ENCODE measurements around the gene IL1RAP.

IL1RAP gene

GRCh38 chr3:190543671-190544070 lies 29.8 kb downstream of the IL1RAP start:
- no peak for DNase-seq

GRCh38 chr3:190545191-190545590 lies 31.3 kb downstream of the IL1RAP start:
- DNase-seq, result peak; percentile 33

GRCh38 chr3:190546881-190547510 lies 33.1 kb downstream of the IL1RAP start:
- no peak for DNase-seq

DNA sequence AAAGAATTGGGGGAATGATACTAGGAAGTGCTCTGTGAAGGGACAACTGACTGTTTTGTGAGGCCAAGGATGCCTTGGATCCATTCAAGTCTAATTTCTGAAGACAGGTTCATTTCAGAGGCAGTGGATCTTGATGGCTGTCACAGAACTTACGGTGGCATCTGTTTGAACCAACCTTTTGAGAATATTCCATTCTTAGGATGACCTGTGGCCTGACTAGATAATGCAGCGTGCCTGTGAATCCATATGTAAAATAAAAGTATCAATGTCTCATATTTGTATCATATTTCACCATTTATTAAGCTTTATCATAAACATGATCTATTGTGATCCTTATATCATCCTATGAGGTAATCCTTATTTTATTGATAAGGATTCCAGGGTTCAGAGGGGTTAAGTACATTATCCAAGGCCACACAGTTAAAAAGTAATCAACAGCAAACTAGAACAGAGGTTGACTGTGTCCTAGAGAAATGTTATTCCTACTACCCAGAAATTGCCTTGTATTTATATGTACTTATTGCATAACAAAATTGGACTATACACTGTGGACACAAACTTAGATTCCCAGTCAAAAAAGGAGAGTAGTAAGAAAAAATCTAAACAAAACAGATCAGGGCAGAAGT lies 34.3 kb downstream of the IL1RAP start:
- DNase-seq, result no peak

- DNase-seq, result no peak
These were observed 38.1 kb downstream of the IL1RAP start for GRCh38 chr3:190552021-190552420.

DNA sequence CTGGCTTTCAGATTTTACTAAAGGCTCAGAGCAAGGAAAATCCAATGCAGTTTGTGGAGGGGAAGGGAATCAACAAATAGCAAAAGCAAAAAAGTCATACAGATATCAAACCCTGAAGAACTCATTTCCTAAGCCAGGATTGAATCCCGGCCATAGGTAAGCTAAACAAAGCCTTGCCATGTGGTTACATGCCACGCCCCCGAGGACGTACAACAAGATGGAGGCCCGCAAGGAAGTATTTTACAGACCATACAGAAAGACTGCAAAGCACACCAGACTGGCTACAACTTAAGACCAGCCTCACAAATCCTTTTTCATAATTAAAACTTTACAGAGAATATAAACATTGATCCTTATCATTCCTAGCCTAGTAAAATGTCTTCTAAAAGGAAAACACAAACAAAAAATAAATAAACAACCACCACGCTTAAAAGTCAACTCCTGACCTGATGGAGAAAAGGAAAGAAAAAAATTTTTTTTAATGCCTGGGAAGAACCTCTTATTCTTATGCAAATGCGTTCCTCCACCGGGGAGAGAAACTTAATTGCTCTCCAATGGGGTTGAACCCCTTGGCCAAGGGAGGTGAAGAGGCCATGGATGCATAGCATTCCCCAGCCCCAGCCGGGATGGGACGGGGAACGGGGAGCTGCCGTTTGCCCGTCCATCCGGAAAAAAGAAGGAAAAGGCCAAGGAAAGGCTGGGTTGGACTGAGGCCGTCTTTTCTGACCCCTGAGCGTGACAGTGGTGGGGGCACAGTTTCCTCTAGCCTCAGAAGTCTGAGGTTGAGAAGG lies 39.3 kb downstream of the IL1RAP start:
- no peak for DNase-seq

DNA sequence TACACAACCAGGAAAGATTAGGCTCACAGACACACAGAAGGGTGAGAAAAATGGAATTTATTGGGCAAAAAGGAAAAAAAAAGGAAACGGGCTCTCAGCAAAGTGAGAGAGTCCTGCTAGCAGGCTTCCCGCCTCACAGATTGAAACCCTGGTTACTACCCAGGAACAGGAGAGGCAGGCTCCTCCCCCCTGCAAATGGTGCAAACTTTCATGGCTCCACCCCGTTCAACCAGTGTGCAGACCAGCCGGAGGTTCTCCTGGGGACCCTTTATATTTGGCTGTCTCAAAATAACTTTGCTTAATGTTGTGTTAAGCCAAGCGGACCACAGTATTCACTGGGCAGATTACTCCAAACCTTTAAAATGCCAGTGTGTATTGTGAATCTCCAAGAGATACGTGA lies 40.3 kb downstream of the IL1RAP start:
- DNase-seq, result no peak

- no peak for DNase-seq
These were observed 42.5 kb downstream of the IL1RAP start for GRCh38 chr3:190556351-190556750.

DNA sequence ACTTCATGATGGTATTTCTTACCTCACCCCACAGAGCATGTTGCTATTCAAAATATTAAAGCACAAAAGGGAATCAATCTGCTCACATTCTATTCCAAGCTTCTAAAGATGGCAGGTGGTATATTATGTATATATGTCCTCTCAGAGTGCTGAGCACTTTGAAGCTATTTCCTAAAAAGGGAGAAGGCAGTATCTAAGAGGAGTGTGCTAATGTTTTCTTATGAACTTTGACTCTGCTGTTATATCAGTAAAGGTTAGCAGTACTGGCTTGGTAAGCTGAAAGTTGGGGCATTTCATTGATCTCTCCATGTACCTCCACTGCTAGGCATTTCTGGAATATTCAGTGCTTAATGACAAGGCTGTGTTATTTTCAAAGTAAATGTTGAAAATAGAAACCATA lies 43.4 kb downstream of the IL1RAP start:
- DNase-seq, result no peak

DNA sequence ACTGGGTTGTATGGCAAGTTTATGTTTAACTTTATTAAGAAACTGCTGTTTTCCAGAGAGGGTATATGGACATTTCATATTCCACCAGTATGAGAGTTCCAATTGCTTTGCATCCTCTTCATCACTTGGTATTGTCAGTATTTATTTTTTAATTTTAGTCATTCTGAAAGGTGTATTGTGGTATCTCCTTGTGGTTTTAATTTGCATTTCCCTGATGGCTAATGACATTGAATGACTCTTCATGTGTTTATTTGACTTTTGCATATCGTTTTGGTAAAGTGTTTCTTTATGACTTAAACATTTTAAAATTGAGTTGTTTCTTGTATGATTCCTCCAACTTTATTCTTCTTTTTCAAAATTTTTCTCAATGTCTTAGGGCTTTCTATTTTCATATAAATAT lies 44.4 kb downstream of the IL1RAP start:
- no peak for DNase-seq

DNA sequence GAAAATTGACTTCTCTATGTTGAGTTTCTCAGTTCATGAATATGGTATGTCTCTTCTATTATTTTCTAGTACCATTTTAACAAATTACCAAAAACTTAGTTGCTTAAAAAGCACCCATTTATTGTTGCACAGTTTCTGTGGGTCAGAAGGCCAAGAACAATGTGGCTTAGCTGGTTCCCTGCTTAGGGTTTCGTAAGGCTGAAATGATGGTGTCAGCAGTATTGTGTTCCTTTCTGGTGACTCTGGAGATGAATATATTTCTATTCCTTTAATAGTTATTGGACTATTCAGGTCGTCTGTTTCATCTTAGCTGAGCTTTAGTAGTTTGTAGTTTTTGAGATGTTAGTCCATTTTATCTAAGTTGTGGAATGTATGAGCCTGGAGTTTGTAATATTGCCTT lies 44.9 kb downstream of the IL1RAP start:
- DNase-seq, result no peak

- DNase-seq, result no peak
These were observed 46.4 kb downstream of the IL1RAP start for GRCh38 chr3:190560013-190560895.

DNA sequence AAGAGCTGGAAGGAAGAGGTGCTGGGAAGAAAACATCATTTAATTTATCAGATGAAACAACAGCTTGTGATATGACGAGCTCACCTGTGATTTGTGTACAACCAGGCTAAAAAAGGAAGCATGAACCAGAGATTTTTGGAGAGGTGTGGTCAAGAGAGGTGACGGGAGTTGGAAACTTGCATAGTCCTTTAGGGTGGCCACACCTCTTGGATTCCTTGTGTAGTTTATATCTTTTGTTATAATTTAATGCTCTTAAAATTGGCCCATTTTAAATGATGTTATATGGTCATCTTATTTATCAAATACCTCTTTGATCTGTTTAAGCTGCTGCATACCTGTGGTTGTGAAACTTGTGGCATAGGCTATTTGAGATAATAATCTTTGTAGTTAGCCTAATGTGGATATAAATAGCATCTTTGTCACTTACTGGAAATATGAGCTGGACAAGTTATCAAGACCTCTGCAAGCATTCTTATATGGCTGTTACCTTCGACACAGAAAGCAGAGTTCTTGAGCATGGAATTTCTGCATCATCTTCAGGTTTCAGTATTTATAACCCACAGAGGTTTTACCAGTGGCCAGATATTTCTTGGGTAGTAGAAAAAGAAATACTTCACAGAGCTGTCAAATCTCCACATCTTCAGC lies 49.1 kb downstream of the IL1RAP start:
- DNase-seq, result no peak

- DNase-seq, result no peak
These were observed 50.3 kb downstream of the IL1RAP start for GRCh38 chr3:190564175-190564574.

DNA sequence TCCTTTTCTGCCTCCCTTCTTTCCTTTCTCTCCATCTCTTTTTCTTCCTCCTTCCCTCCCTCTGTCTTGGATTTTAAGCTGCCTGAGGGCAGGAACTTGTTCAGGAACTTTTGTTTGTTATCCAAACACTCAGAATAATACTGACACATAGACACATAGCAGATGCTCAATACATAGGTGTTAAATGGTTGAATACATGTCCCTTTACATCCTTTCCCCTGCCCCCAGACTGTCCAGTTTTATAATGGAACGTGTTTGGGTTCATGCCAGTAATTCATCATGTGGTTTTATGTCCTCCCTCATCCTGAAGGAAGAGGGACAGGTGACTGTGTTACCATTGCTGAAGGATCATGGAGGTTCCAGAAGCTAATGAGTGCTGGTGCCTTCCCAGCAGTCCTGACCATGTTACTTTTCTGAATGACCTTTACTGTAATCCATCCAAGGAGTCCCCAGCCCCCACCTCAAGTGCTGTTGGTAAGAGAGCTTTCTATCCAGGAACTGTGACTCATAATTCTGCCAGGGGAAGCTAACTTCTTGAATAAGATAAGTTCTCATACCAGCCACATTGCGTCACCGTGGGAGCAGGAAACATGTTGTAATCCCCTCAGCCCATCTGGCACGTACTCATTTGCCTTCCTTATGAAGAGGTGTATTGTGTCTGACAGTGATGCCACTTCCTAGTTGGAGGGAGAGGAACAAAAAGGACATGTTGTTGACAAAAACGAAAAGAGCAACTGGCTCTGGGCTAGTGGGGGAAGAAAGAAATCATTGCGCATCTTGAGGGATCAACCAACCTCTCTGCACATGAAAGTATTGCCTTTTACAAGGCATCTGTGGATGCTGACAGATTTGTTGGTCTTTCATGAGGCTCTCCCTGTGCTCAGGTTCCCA lies 52.4 kb downstream of the IL1RAP start:
- DNase-seq, result peak; percentile 50

DNA sequence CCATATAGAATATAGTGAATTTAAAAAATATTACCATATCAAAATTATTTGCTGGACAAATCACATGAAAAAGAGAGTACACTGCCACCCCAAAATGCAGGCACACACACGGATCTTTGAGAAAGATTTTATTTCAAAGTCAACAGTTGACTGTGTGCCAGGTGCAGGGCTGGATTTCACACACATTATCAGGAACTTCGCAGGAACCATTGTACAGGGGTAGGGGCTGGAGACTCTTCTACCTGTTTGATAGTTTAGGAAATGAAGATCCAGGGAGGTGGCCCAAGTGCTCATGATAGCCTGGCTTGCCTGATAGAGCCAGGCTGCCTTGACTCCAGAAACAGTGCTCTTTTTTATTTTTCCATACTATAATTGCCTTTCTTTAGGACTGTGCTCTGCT lies 54.2 kb downstream of the IL1RAP start:
- DNase-seq, result no peak

- no peak for DNase-seq
These were observed 60.6 kb downstream of the IL1RAP start for GRCh38 chr3:190574473-190574872.

DNA sequence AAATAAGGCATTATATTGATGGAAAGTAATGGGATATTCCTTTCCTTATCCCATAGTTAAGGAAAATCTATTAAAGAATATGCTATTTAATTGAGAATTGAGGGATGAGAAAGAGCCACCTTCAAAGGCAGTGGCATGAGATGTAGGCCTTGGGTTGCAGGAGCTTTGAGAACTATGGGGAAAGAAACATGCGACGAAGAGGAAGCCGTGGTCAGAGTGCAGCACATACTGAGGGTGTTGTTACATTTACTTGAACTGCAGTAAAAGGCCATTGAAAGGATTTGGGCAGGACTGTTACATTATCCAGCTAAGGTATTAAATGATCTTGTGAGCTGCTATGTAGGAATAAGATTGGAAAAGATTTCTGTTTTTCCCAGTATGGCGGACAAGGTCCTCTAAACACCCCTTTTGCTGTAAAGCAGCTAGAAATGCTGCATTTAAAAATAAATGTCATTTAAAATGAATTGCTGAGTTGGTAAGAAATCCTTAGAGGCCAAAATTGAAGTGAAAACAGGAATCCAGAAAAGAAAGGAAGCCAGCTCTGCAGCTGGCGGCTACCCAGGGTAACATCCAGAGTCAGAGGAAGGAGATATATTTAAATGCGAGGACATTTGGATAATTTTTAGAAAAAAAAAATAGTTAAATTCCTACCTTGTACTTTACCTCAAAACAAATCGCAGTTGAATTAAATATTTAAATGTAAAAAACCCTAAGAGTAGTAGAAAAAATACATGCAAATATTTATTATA lies 61.7 kb downstream of the IL1RAP start:
- no peak for DNase-seq

DNA sequence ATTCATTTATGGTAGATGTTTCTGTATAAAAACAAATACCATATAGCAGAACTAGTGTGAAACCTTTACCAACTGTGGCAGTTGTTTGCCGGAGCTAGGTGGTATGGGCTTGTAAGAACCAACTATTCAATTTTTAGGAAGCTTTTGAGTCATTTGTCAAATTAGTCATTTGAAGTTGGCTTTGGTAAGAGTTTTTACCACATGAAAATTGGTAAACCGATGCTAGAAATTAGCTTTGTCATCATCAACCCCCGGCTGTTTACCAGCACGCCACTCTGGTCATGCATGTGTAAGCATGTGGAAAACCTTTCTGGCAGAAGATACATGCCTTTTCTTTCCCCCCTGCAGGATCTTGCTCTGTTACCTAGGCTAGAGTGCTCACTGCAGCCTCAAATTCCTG lies 63.3 kb downstream of the IL1RAP start:
- no peak for DNase-seq

GRCh38 chr3:190579514-190580137 lies 65.7 kb downstream of the IL1RAP start:
- DNase-seq, result no peak

All from eye (tissue), 1 donor.